ENCODE results near the gene CACNA1E.

Gene CACNA1E

GRCh38 chr1:181484821-181485220 lies 1.5 kb downstream of the CACNA1E start:
- no peak for DNase-seq (ENCODE audit: low spot score)

GRCh38 chr1:181485287-181486097 lies 2.2 kb downstream of the CACNA1E start:
- DNase-seq (ENCODE audit: low spot score) = no peak

DNA sequence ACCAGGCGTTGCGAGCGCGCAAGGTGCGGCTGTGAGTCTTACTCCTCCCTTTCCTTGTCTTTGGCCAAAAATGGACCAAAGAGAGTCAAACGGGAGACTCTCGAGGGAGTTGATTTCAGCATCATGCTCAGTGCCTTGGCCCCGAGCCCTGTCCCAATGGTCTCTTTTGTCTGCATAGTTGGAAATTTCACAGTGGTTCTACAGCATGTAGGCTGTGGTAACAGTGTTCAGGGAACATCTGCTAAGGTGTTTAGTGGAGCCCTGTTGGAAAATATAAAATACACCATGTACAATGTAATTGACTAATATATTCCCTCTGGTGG lies 2.7 kb downstream of the CACNA1E start:
- no peak for DNase-seq (ENCODE audit: low spot score)

DNA sequence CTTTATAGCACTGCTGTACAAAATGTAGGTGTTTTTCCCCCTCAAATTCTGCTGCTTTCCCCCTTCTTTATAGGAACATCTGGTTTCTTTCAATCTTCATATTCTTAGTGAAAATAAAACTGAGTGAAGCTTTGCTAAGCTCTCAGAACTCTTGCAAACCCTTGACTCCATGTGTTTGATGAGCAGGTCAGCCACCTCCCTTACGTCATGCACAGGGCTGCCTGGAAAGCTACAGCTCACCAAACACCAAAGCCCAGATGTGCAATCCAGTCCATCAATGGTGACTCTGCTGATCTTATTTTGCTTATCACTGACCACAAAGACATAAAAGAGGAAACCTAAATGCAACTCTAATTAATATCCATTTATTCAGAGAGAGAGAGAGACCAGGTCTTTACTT lies 5.5 kb downstream of the CACNA1E start:
- DNase-seq (ENCODE audit: low spot score) = no peak

DNA sequence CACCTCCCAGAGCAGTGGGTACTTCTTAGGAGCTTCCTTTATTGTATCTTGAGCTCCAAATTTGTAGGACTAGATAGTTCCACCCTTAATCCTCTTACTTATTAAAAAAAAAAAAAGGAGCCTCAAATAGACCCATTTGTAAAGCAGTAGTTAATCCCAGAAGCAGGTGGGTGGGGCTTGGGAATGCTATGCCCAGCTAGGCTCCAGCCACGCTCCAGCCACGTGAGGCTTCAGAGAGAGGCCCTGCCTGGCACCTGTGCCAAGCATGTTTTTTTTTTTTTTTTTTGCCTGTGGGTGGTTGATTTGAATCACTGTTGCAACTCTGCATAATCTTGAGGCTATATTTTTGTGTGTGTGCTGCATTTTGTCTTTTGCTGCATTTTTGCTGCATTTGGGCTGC lies 7.0 kb downstream of the CACNA1E start:
- DNase-seq (ENCODE audit: low spot score) = no peak

DNA sequence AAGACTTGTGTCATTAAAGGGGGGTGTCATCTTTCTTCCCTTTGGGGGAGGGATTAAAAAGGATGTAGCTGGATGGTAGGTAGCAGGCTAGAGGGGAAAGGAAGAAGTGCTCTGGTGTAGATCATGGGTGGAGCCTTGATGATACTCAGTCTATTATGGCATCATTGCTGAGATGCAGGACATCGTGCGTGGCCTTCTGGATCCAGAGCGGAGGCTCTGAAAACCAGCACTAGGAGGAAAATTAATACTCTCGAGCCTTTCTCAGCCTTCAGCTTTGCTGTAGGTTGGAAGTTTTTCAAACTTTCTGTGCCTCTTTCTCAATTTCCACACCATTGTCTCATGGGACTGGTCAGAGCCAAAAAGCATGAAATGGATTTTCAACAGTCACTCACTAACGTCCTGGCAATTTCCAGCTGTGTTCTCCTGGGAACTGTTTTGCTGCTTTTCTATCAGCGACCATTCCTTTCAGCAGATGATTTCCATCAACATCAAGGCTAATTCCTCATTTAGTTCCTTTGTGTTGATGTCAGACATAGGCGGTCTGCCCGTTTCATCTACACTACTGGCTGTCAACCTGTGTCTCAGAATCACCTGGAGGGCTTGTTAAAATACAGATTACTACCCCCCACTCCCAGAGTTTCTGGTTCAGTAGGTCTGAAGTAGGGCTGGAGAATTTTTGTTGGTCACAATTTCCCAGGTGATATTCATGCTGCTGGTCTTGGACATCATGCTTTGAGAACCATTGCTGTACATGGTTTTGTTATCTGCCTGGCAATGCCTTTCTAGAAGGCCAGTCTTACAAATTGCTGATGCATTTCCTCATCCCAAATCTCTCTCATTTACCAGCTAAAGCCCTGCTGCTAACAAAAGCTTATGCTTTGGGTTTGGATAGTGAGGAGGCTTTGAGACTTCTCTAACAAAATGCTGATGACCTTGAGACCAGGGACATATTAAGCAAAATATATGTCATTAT lies 7.7 kb downstream of the CACNA1E start:
- DNase-seq (ENCODE audit: low spot score) = no peak

GRCh38 chr1:181493166-181493565 lies 9.8 kb downstream of the CACNA1E start:
- no peak for DNase-seq (ENCODE audit: low spot score)

DNA sequence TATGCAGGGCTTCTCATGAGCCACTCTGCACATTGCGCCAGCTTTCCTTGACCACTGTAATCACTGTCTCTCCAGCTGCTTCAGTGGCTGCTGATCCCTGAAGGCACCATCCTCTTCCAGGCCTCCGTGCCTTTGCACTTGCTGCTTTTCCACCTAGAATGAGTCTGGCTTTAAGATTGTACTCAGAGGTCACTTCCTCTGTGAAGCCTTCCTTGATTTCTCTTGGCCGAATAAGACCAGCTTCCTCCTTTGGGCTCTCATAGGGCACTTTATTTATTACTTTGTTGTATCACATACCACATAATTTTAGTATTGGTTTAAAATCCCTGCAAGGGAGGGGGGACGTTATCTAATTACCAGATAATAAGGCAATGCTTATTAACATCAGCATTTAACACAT lies 10.6 kb downstream of the CACNA1E start:
- DNase-seq (ENCODE audit: low spot score) = no peak

GRCh38 chr1:181496759-181497158 lies 13.4 kb downstream of the CACNA1E start:
- DNase-seq (ENCODE audit: low spot score) = no peak

- no peak for DNase-seq (ENCODE audit: low spot score)
Measured at GRCh38 chr1:181497870-181498269, 14.6 kb downstream of the CACNA1E start.

DNA sequence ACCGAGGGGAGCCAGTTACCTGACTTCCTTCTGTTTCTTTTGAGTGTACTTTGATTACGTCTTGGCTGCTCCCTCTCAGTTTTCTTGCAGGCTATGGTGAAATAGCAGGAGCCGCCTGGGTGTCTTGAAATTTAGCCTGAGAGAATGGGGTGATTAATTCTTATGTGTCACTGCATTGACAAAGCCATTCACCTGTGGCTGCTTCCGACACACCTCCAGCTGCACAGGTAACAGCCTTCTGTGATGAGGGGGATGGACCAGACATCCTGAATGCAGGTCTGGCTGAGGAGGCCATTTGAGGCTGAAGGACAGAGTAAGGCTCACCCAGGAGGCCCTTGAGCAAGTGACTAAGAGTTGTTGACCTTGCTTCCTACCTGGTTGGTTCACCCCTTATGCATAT lies 16.5 kb downstream of the CACNA1E start:
- DNase-seq (ENCODE audit: low spot score) = no peak

GRCh38 chr1:181500636-181501035 lies 17.3 kb downstream of the CACNA1E start:
- no peak for DNase-seq (ENCODE audit: low spot score)

- DNase-seq (ENCODE audit: low spot score) = no peak
Measured at GRCh38 chr1:181501612-181502011, 18.3 kb downstream of the CACNA1E start.

- DNase-seq (ENCODE audit: low spot score) = no peak
Measured at GRCh38 chr1:181503171-181503810, 20.0 kb downstream of the CACNA1E start.

GRCh38 chr1:181504399-181504842 lies 21.1 kb downstream of the CACNA1E start:
- DNase-seq (ENCODE audit: low spot score) = no peak

- no peak for DNase-seq (ENCODE audit: low spot score)
Measured at GRCh38 chr1:181506563-181507353, 23.4 kb downstream of the CACNA1E start.

- DNase-seq (ENCODE audit: low spot score) = no peak
Measured at GRCh38 chr1:181508486-181509165, 25.3 kb downstream of the CACNA1E start.

- DNase-seq (ENCODE audit: low spot score) = no peak
Measured at GRCh38 chr1:181513786-181514297, 30.5 kb downstream of the CACNA1E start.

- no peak for DNase-seq (ENCODE audit: low spot score)
Measured at GRCh38 chr1:181514298-181515290, 31.3 kb downstream of the CACNA1E start.

GRCh38 chr1:181516706-181517105 lies 33.4 kb downstream of the CACNA1E start:
- no peak for DNase-seq (ENCODE audit: low spot score)
